GM19025 (cell line): Measurements from ENCODE around the gene SLC24A2.
"Not testable (repeated sequence)": the region's sequence is repeated elsewhere in the genome, so short reads cannot be mapped to it uniquely, and the experiment has no call there.

Source experiments
- ATAC-seq: cut with Tn5 transposase; IDR thresholded peaks from one replicate; pipeline ENCODE4 v1.9.1; 2021; ENCODE audit warnings: mild to moderate bottlenecking, low read depth, moderate library complexity; ENCODE audit not compliant: unreplicated experiment

SLC24A2 gene

GRCh38 chr9:19788614-19789271 is at the start of gene SLC24A2:
TSS of gene SLC24A2 (minus strand) at chr9:19789037.
- no peak for ATAC-seq

- ATAC-seq: not testable (repeated sequence)
Measured at GRCh38 chr9:19833331-19833730, 44.5 kb upstream of the SLC24A2 start.

- ATAC-seq: no peak
Measured at GRCh38 chr9:19830796-19831195, 42.0 kb upstream of the SLC24A2 start.

GRCh38 chr9:19828576-19829109 is 39.8 kb upstream of the SLC24A2 start:
- no peak for ATAC-seq

- ATAC-seq: no peak
Measured at GRCh38 chr9:19816769-19817168, 27.9 kb upstream of the SLC24A2 start.

GRCh38 chr9:19812194-19812593 is 23.4 kb upstream of the SLC24A2 start:
- no peak for ATAC-seq

GRCh38 chr9:19809422-19810269 is 20.8 kb upstream of the SLC24A2 start:
- ATAC-seq: no peak

- no peak for ATAC-seq
Measured at GRCh38 chr9:19807182-19807892, 18.5 kb upstream of the SLC24A2 start.

- ATAC-seq: no peak
Measured at GRCh38 chr9:19804431-19804830, 15.6 kb upstream of the SLC24A2 start.

GRCh38 chr9:19800884-19801283 is 12.0 kb upstream of the SLC24A2 start:
- ATAC-seq: no peak

GRCh38 chr9:19799784-19800183 is 10.9 kb upstream of the SLC24A2 start:
- no peak for ATAC-seq

GRCh38 chr9:19788152-19788551 is 685 bp downstream of the SLC24A2 start:
- no peak for ATAC-seq

GRCh38 chr9:19787672-19788071 is 1.2 kb downstream of the SLC24A2 start:
- ATAC-seq: no peak

- ATAC-seq: no peak
Measured at GRCh38 chr9:19785230-19785629, 3.6 kb downstream of the SLC24A2 start.

- no peak for ATAC-seq
Measured at GRCh38 chr9:19784136-19784535, 4.7 kb downstream of the SLC24A2 start.

GRCh38 chr9:19783500-19783899 is 5.3 kb downstream of the SLC24A2 start:
- no peak for ATAC-seq

- no peak for ATAC-seq
Measured at GRCh38 chr9:19782005-19782404, 6.8 kb downstream of the SLC24A2 start.

GRCh38 chr9:19781240-19781639 is 7.6 kb downstream of the SLC24A2 start:
- no peak for ATAC-seq

- no peak for ATAC-seq
Measured at GRCh38 chr9:19771446-19771845, 17.4 kb downstream of the SLC24A2 start.

GRCh38 chr9:19770973-19771372 is 17.9 kb downstream of the SLC24A2 start:
- ATAC-seq: no peak

- no peak for ATAC-seq
Measured at GRCh38 chr9:19769213-19769612, 19.6 kb downstream of the SLC24A2 start.
